Measurements from ENCODE around the gene UGT1A10.

Gene UGT1A10

GRCh38 chr2:233811087-233811486, 174.8 kb downstream of the UGT1A10 start:
- no peak for DNase-seq

GRCh38 chr2:233811732-233812131, 175.5 kb downstream of the UGT1A10 start:
- no peak for DNase-seq

- DNase-seq, result no peak
Observed at GRCh38 chr2:233813236-233814055, 177.2 kb downstream of the UGT1A10 start.

GRCh38 chr2:233814056-233814835, 178.0 kb downstream of the UGT1A10 start:
- DNase-seq, result no peak

GRCh38 chr2:233815861-233816260, 179.6 kb downstream of the UGT1A10 start:
- no peak for DNase-seq

- DNase-seq, result no peak
Observed at GRCh38 chr2:233816334-233816733, 180.1 kb downstream of the UGT1A10 start.

- no peak for DNase-seq
Observed at GRCh38 chr2:233816771-233817170, 180.5 kb downstream of the UGT1A10 start.

- DNase-seq, result no peak
Observed at GRCh38 chr2:233817361-233817911, 181.2 kb downstream of the UGT1A10 start.

- DNase-seq, result no peak
Observed at GRCh38 chr2:233817995-233818638, 181.9 kb downstream of the UGT1A10 start.

- DNase-seq, result no peak
Observed at GRCh38 chr2:233818639-233819621, 182.7 kb downstream of the UGT1A10 start.

- no peak for DNase-seq
Observed at GRCh38 chr2:233819884-233820773, 183.9 kb downstream of the UGT1A10 start.

GRCh38 chr2:233820774-233821105, 184.5 kb downstream of the UGT1A10 start:
- no peak for DNase-seq

- DNase-seq, result no peak
Observed at GRCh38 chr2:233821196-233821595, 184.9 kb downstream of the UGT1A10 start.

GRCh38 chr2:233821709-233822100, 185.5 kb downstream of the UGT1A10 start:
- no peak for DNase-seq

- DNase-seq, result no peak
Observed at GRCh38 chr2:233822101-233822771, 186.0 kb downstream of the UGT1A10 start.

Measured in activated T-cell treated with anti-CD3 and anti-CD28 coated beads for 4 hours (primary cell).